HUES6 (cell line): ENCODE data around the gene ADARB1.

Experiments
- H3K27ac ChIP-seq: 2 replicates; pipeline ENCODE4 v1.7.0; 2013; ENCODE audit warnings: low read depth, mild to moderate bottlenecking, low read length, inconsistent platforms
- H3K27me3 ChIP-seq: 2 replicates; pipeline ENCODE4 v1.6.1; 2013; ENCODE audit warnings: low read length; ENCODE audit not compliant: control insufficient read depth, insufficient read depth
- H3K36me3 ChIP-seq: 2 replicates; pipeline ENCODE4 v1.6.1; 2013; ENCODE audit warnings: low read length; ENCODE audit not compliant: control insufficient read depth, insufficient read depth
- H3K4me1 ChIP-seq: 2 replicates; pipeline ENCODE4 v1.6.1; 2013; ENCODE audit warnings: low read length; ENCODE audit not compliant: control insufficient read depth, insufficient read depth
- H3K4me3 ChIP-seq: 2 replicates; pipeline ENCODE4 v1.5.1; 2013; ENCODE audit warnings: low read depth, low read length
- H3K9ac ChIP-seq: one replicate; pipeline ENCODE4 v1.6.1; 2013; ENCODE audit warnings: mild to moderate bottlenecking, low read length
- H3K9me3 ChIP-seq: 2 replicates; pipeline ENCODE4 v1.6.1; 2013; ENCODE audit warnings: low read depth, low read length; ENCODE audit not compliant: control insufficient read depth, insufficient read depth

ADARB1 gene

GRCh38 chr21:45170987-45171386 lies 96.6 kb downstream of the ADARB1 start:
- Histone ChIP-seq H3K4me3 (no peak overlapping the region), H3K9ac (no peak overlapping the region), H3K27ac (no peak overlapping the region), H3K9me3 (no peaks in the 10 kb centered on the region), H3K36me3 (no peaks in the 10 kb centered on the region), H3K4me1 (no peaks in the 10 kb centered on the region), H3K27me3 (no peaks in the 10 kb centered on the region)

- H3K4me1 ChIP-seq = no peaks in the 10 kb centered on the region
- H3K9ac ChIP-seq = no peak overlapping the region
- H3K9me3 ChIP-seq = no peaks in the 10 kb centered on the region
- H3K36me3 ChIP-seq = no peaks in the 10 kb centered on the region
- no peaks in the 10 kb centered on the region for H3K27me3 ChIP-seq
- no peak overlapping the region for H3K4me3 ChIP-seq
- no peak overlapping the region for H3K27ac ChIP-seq
Observed at GRCh38 chr21:45172420-45172819, 98.0 kb downstream of the ADARB1 start.

GRCh38 chr21:45175326-45176095 lies 101.1 kb downstream of the ADARB1 start:
- H3K27ac ChIP-seq = no peak overlapping the region
- no peak overlapping the region for H3K4me3 ChIP-seq
- no peak overlapping the region for H3K9ac ChIP-seq
- no peaks in the 10 kb centered on the region for H3K36me3 ChIP-seq
- no peaks in the 10 kb centered on the region for H3K27me3 ChIP-seq
- no peaks in the 10 kb centered on the region for H3K9me3 ChIP-seq
- H3K4me1 ChIP-seq = no peaks in the 10 kb centered on the region

GRCh38 chr21:45176141-45176540 lies 101.8 kb downstream of the ADARB1 start:
- H3K9ac ChIP-seq = no peak overlapping the region
- no peaks in the 10 kb centered on the region for H3K27me3 ChIP-seq
- no peaks in the 10 kb centered on the region for H3K36me3 ChIP-seq
- H3K4me3 ChIP-seq = no peak overlapping the region
- H3K4me1 ChIP-seq = no peaks in the 10 kb centered on the region
- H3K9me3 ChIP-seq = no peaks in the 10 kb centered on the region
- no peak overlapping the region for H3K27ac ChIP-seq

GRCh38 chr21:45177039-45177438 lies 102.7 kb downstream of the ADARB1 start:
- Histone ChIP-seq H3K4me3 (no peak overlapping the region), H3K27ac (no peak overlapping the region), H3K9ac (no peak overlapping the region), H3K27me3 (no peaks in the 10 kb centered on the region), H3K9me3 (no peaks in the 10 kb centered on the region), H3K36me3 (no peaks in the 10 kb centered on the region), H3K4me1 (no peaks in the 10 kb centered on the region)

GRCh38 chr21:45178070-45178608 lies 103.8 kb downstream of the ADARB1 start:
- H3K36me3 ChIP-seq = no peaks in the 10 kb centered on the region
- H3K9ac ChIP-seq = no peak overlapping the region
- no peaks in the 10 kb centered on the region for H3K4me1 ChIP-seq
- H3K27me3 ChIP-seq = no peaks in the 10 kb centered on the region
- no peak overlapping the region for H3K4me3 ChIP-seq
- no peaks in the 10 kb centered on the region for H3K9me3 ChIP-seq
- no peak overlapping the region for H3K27ac ChIP-seq

GRCh38 chr21:45178971-45179370 lies 104.6 kb downstream of the ADARB1 start:
- Histone ChIP-seq H3K36me3 (no peaks in the 10 kb centered on the region), H3K4me3 (no peak overlapping the region), H3K4me1 (no peaks in the 10 kb centered on the region), H3K27ac (no peak overlapping the region), H3K27me3 (no peaks in the 10 kb centered on the region), H3K9me3 (no peaks in the 10 kb centered on the region), H3K9ac (no peak overlapping the region)

- Histone ChIP-seq H3K27ac (no peak overlapping the region), H3K9ac (no peak overlapping the region), H3K9me3 (no peaks in the 10 kb centered on the region), H3K4me3 (no peak overlapping the region), H3K4me1 (no peaks in the 10 kb centered on the region), H3K27me3 (no peaks in the 10 kb centered on the region), H3K36me3 (no peaks in the 10 kb centered on the region)
Observed at GRCh38 chr21:45179568-45180245, 105.3 kb downstream of the ADARB1 start.

GRCh38 chr21:45180246-45180599 lies 105.8 kb downstream of the ADARB1 start:
- Histone ChIP-seq H3K36me3 (peaks cover 4% of the 10 kb centered on the region; the same call in 1 of the 2 replicates), H3K9ac (no peak overlapping the region), H3K27me3 (no peaks in the 10 kb centered on the region), H3K4me1 (no peaks in the 10 kb centered on the region), H3K4me3 (no peak overlapping the region), H3K27ac (no peak overlapping the region), H3K9me3 (no peaks in the 10 kb centered on the region)

- no peak overlapping the region for H3K4me3 ChIP-seq
- H3K9ac ChIP-seq = no peak overlapping the region
- H3K27me3 ChIP-seq = no peaks in the 10 kb centered on the region
- H3K27ac ChIP-seq = no peak overlapping the region
- peaks cover 22% of the 10 kb centered on the region for H3K36me3 ChIP-seq
- peaks cover 17% of the 10 kb centered on the region for H3K9me3 ChIP-seq
- H3K4me1 ChIP-seq = no peaks in the 10 kb centered on the region
Observed at GRCh38 chr21:45182958-45183357, 108.6 kb downstream of the ADARB1 start.

- H3K9me3 ChIP-seq = peaks cover 18% of the 10 kb centered on the region
- H3K27ac ChIP-seq = no peak overlapping the region
Observed at GRCh38 chr21:45183852-45184251, 109.5 kb downstream of the ADARB1 start.

More at GRCh38 chr21:45183852-45184251, 109.5 kb downstream of the ADARB1 start:
- Histone ChIP-seq H3K27me3 (no peaks in the 10 kb centered on the region), H3K36me3 (peaks cover 22% of the 10 kb centered on the region), H3K9ac (no peak overlapping the region), H3K4me1 (no peaks in the 10 kb centered on the region), H3K4me3 (no peak overlapping the region)
